Stimulated activated CD4-positive, alpha-beta T cell treated with anti-CD3 and anti-CD28 coated beads, TNF-alpha, amount 100 ng/mL, for 24 hours (primary cell): Measurements from ENCODE around the gene TMEM178A.
"Not testable (repeated sequence)": the region's sequence is repeated elsewhere in the genome, so short reads cannot be mapped to it uniquely, and the experiment has no call there.

Experiments used
- DNase-seq, 3 experiments: peaks; one replicate each; pipeline ENCODE4 v3.0.0-alpha.2; 2020; ENCODE audit warnings: low read depth in 3 of 3

Gene TMEM178A

GRCh38 chr2:39715822-39716221 lies 50.1 kb downstream of the TMEM178A start:
- DNase-seq, result no peak

GRCh38 chr2:39717067-39717466 lies 51.4 kb downstream of the TMEM178A start:
- DNase-seq, result no peak

GRCh38 chr2:39718483-39718882 lies 52.8 kb downstream of the TMEM178A start:
- DNase-seq, result no peak

GRCh38 chr2:39719317-39719716 lies 53.6 kb downstream of the TMEM178A start:
- DNase-seq, result no peak

- no peak for DNase-seq
These were observed 55.3 kb downstream of the TMEM178A start for GRCh38 chr2:39720970-39721369.

- no peak for DNase-seq
These were observed 57.8 kb downstream of the TMEM178A start for GRCh38 chr2:39723497-39723896.

GRCh38 chr2:39723946-39724827 lies 58.5 kb downstream of the TMEM178A start:
- DNase-seq, result no peak

GRCh38 chr2:39724828-39725144 lies 59.1 kb downstream of the TMEM178A start:
- no peak for DNase-seq

- DNase-seq, result no peak
These were observed 59.7 kb downstream of the TMEM178A start for GRCh38 chr2:39725401-39725800.

GRCh38 chr2:39728085-39728484 lies 62.4 kb downstream of the TMEM178A start:
- DNase-seq, result not testable (repeated sequence)

GRCh38 chr2:39728941-39729351 lies 63.2 kb downstream of the TMEM178A start:
- peak in 1 of 3 experiments; percentile 22 for DNase-seq

- no peak for DNase-seq
These were observed 64.6 kb downstream of the TMEM178A start for GRCh38 chr2:39730276-39730675.

- no peak for DNase-seq
These were observed 65.1 kb downstream of the TMEM178A start for GRCh38 chr2:39730685-39731302.

- DNase-seq, result no peak
These were observed 65.8 kb downstream of the TMEM178A start for GRCh38 chr2:39731546-39731945.

GRCh38 chr2:39732482-39732881 lies 66.8 kb downstream of the TMEM178A start:
- DNase-seq, result no peak

- DNase-seq, result no peak
These were observed 67.5 kb downstream of the TMEM178A start for GRCh38 chr2:39733070-39733674.

GRCh38 chr2:39734445-39734844 lies 68.7 kb downstream of the TMEM178A start:
- no peak for DNase-seq

GRCh38 chr2:39735648-39736047 lies 69.9 kb downstream of the TMEM178A start:
- no peak for DNase-seq

- no peak for DNase-seq
These were observed 70.9 kb downstream of the TMEM178A start for GRCh38 chr2:39736640-39737039.

- DNase-seq, result no peak
These were observed 71.9 kb downstream of the TMEM178A start for GRCh38 chr2:39737661-39738060.

GRCh38 chr2:39738936-39739335 lies 73.2 kb downstream of the TMEM178A start:
- DNase-seq, result no peak

- DNase-seq, result no peak
These were observed 73.7 kb downstream of the TMEM178A start for GRCh38 chr2:39739386-39739785.

GRCh38 chr2:39741871-39742270 lies 76.2 kb downstream of the TMEM178A start:
- DNase-seq, result no peak
